HT-29 (cell line): Measurements from ENCODE around the gene VPS72. TPM values are rescaled to one million over a fixed set of nuclear protein-coding genes. Genes with fewer than 3 reads are reported as not detected.

Experiments
- DNase-seq: peaks from one replicate; pipeline ENCODE4 v3.0.0-alpha.2; 2015; ENCODE audit warnings: low spot score
- total RNA-seq: library from RNA; depleted of rRNA; stranded (reverse); fragments of >200 nt; shearing (Covaris generic); gene quantifications from 2 replicates; pipeline ENCODE4 v1.2.3, GENCODE V29; 2014; rRNA removed

Gene VPS72
- total RNA-seq, 1 experiment from 2014 or later: 48.9 TPM

- no peak for DNase-seq
These were observed 44.5 kb downstream of the VPS72 start for GRCh38 chr1:151145304-151146071.

GRCh38 chr1:151144474-151145303 is 45.3 kb downstream of the VPS72 start:
- no peak for DNase-seq

GRCh38 chr1:151143986-151144385 is 46.0 kb downstream of the VPS72 start:
- DNase-seq: no peak

- no peak for DNase-seq
These were observed 47.0 kb downstream of the VPS72 start for GRCh38 chr1:151143057-151143435.

- DNase-seq: no peak
These were observed 47.5 kb downstream of the VPS72 start for GRCh38 chr1:151142411-151143056.

GRCh38 chr1:151137789-151138188 is 52.2 kb downstream of the VPS72 start:
- DNase-seq: no peak

- DNase-seq: no peak
These were observed 54.3 kb downstream of the VPS72 start for GRCh38 chr1:151135433-151136385.

GRCh38 chr1:151134991-151135390 is 55.0 kb downstream of the VPS72 start:
- no peak for DNase-seq

GRCh38 chr1:151134396-151134795 is 55.6 kb downstream of the VPS72 start:
- no peak for DNase-seq

GRCh38 chr1:151133018-151133806 is 56.8 kb downstream of the VPS72 start:
- DNase-seq: no peak

- no peak for DNase-seq
These were observed 57.5 kb downstream of the VPS72 start for GRCh38 chr1:151132335-151133017.

GRCh38 chr1:151131701-151132334 is 58.2 kb downstream of the VPS72 start:
- no peak for DNase-seq

GRCh38 chr1:151130987-151131586 is 58.9 kb downstream of the VPS72 start:
- DNase-seq: no peak

GRCh38 chr1:151128800-151129199 is 61.2 kb downstream of the VPS72 start:
- no peak for DNase-seq

Other genes with a start within 250 kb of the VPS72 start
- 152 and 162 TPM in 2 replicates for gene CERS2, start 215.4 kb downstream of the VPS72 start, total RNA-seq
- gene ANXA9, start 207.9 kb downstream of the VPS72 start, total RNA-seq: 49.4 and 50.4 TPM in 2 replicates
- 19.5 and 19.8 TPM in 2 replicates for gene MINDY1, start 183.3 kb downstream of the VPS72 start, total RNA-seq
- gene PRUNE1, start 181.7 kb downstream of the VPS72 start, total RNA-seq: 9.3 and 15.4 TPM in 2 replicates
- gene BNIPL, start 153.6 kb downstream of the VPS72 start, total RNA-seq: 0.18 and 0.28 TPM in 2 replicates
- gene C1orf56, start 142.4 kb downstream of the VPS72 start, total RNA-seq: 2.4 and 3.1 TPM in 2 replicates
- 35.2 and 35.7 TPM in 2 replicates for gene CDC42SE1, start 130.6 kb downstream of the VPS72 start, total RNA-seq
- gene MLLT11, start 129.8 kb downstream of the VPS72 start, total RNA-seq: 0.73 and 1.5 TPM in 2 replicates
- 4.6 and 6.1 TPM in 2 replicates for gene GABPB2, start 119.4 kb downstream of the VPS72 start, total RNA-seq
- 0.13 TPM in 1 of 2 replicates, not detected in the other for gene SEMA6C, start 43.6 kb downstream of the VPS72 start, total RNA-seq
- not detected in 2 replicates for gene TNFAIP8L2, start 33.5 kb downstream of the VPS72 start, total RNA-seq
- 0.43 and 0.60 TPM in 2 replicates for gene LYSMD1, start 24.3 kb downstream of the VPS72 start, total RNA-seq
- 37.6 and 48.4 TPM in 2 replicates for gene SCNM1, start 24.1 kb downstream of the VPS72 start, total RNA-seq
- not detected in 2 replicates for gene TMOD4, start 14.2 kb downstream of the VPS72 start, total RNA-seq
- gene PIP5K1A, start 8.4 kb upstream of the VPS72 start, total RNA-seq: 23.6 and 31.2 TPM in 2 replicates
- 190 and 195 TPM in 2 replicates for gene PSMD4, start 64.5 kb upstream of the VPS72 start, total RNA-seq
- 39.2 TPM in 2 replicates for gene ZNF687, start 92.1 kb upstream of the VPS72 start, total RNA-seq
- 35.9 and 42.7 TPM in 2 replicates for gene PI4KB, start 137.2 kb upstream of the VPS72 start, total RNA-seq
- 50.4 and 54.9 TPM in 2 replicates for gene RFX5, start 157.1 kb upstream of the VPS72 start, total RNA-seq
- gene SELENBP1, start 182.5 kb upstream of the VPS72 start, total RNA-seq: 39.2 and 46.7 TPM in 2 replicates
- gene PSMB4, start 209.4 kb upstream of the VPS72 start, total RNA-seq: 393 and 398 TPM in 2 replicates